HuH-7.5 (cell line): ENCODE results near the gene TMEM165.
"Not testable (repeated sequence)": the region's sequence is repeated elsewhere in the genome, so short reads cannot be mapped to it uniquely, and the experiment has no call there.

Experiments used
- DNase-seq: peaks from one replicate; pipeline ENCODE4 v3.0.0; 2011; ENCODE audit warnings: low spot score

TMEM165 gene, protein sequence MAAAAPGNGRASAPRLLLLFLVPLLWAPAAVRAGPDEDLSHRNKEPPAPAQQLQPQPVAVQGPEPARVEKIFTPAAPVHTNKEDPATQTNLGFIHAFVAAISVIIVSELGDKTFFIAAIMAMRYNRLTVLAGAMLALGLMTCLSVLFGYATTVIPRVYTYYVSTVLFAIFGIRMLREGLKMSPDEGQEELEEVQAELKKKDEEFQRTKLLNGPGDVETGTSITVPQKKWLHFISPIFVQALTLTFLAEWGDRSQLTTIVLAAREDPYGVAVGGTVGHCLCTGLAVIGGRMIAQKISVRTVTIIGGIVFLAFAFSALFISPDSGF

DNA sequence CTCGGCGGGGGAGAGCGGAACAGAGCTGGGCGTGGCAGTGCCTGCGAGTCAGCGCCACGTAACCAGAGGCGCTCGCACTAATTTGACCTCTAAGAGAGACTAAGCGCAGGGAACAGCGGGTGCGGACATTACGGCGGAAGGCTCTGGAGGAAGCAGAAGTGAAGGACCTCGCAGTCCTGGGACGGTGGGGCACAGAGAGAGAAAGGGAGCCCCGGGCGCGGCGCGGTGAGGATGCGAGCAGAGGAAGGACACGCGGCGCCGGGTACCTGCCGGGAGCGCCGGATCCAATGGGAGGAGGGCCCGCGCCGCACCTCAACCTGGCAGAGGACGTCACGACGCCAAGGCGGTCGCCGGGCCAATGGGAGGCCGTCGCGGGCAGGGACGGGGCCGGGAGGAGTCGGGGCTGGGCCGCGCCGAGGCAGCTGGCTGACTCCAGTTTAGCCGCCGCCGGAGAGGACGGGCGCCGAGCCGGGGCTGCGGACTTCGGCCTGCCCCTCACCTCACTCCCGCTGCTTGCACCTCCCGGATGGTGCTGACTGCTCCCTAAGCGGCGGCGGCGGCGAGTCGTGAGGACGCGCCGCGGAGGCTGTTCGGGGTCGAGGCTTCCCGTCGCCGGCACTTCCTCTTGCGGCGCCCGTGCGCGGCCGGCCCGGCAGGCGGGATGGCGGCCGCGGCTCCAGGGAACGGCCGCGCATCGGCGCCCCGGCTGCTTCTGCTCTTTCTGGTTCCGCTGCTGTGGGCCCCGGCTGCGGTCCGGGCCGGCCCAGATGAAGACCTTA is at the start of gene TMEM165:
Gene TMEM165, plus strand, starts transcription at position 429 of the 779 bp plus-strand sequence. Its CDS starts 233 bp downstream, at position 662.
- DNase-seq: peak; percentile 69

DNA sequence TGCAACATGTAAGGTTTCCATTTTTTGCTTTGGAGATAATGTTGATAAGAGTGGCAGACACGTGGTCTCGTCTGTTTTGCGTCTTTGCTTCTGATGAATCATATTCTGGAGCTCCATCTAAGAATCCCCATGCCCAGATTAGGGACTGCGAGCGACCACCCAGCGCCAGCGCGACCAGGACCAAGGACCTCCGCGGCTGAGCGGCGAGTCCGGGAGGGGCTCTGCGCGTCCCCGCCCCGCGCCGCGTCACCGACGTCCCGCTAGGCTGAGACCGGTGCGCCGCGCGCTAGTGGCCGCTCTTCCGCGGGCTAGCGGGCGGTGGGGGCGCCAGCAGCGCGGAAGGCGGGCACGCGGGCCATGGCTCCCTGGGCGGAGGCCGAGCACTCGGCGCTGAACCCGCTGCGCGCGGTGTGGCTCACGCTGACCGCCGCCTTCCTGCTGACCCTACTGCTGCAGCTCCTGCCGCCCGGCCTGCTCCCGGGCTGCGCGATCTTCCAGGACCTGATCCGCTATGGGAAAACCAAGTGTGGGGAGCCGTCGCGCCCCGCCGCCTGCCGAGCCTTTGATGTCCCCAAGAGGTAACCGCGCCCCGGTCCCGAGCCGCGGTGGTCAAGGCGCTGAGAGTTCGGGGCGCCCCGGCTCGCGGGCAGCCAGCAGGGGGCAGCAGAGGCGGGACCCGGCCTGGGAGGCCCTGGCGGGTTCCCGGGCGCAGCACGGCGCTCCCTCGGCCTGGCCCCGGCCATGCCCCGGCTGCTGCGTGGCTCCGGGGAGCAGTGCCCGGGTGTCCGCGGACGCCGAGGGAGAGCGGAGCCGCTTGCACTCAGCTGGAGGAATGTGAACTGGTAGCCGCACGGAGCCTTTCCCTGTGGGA is 49.5 kb upstream of the TMEM165 start, which contains the start of gene SRD5A3:
Gene SRD5A3, plus strand, starts transcription at position 263 of the 871 bp plus-strand sequence. Its CDS starts 95 bp downstream, at position 358.
- peak; percentile 64 for DNase-seq

DNA sequence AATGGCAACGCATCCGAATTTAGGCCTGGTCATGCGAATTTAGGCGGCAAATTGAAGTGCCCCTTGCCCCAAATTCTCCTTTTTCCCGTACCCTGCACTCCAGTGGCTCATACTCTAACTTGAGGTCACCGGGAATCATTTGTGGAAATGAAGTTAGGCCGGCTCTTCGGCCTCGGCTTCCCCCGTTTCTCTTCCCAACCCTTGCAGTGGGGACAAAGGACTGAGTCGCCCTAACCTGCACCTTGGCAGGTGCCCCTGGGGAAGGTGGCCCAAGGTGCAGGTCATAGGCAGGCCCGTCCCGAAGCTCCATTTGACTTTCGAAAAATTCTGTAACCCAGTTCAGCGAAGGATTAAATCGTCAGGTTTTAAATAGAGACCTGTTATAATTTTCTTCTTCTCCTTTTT is 48.9 kb upstream of the TMEM165 start:
- DNase-seq: no peak

DNA sequence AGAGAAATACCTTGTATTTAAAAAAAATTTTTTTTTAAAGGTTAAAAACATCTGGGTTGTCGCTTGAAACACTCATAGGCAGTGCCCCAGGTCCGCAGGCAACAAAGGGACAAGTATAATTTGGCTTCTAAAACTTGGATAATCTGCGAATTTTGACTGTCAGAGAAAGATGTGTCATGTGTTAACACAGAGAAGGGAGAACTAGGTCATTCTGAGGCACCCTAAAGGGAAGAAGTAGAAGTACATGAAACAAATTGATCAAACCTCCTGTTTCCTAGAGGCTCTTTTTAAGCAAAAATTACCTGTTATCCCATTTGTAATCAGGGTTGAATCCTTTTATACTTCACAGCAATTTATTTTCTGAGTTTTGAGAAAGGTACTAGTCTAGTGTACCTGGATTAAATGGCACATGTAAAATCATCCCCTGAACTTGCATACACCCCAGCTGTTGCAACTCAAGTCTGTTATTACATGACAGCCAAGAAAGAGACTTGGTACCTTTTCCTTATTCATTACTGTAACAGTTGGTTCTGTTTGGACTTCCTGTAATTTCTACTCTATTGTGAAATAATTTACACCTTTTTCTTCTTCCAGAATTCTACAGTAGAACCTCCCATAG is 48.0 kb upstream of the TMEM165 start:
- DNase-seq: no peak

DNA sequence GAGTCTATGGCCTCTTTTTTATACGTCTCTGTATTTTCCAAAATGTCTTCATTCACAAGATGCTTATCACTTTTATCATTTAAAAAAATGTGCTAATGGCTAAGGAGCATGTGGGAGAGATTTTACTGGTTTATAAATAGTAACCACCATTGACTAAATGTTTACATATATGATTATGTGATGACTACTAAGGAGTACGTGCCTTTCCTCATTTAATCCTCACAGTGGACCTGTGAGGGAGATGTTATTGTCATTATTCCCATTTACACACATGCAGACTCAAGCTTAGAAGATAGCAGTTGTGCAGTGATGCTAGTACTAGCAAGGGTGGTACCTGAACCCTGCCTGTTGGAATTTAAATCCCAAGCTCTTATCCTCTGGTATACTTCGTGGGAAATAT is 47.3 kb upstream of the TMEM165 start:
- DNase-seq: no peak

DNA sequence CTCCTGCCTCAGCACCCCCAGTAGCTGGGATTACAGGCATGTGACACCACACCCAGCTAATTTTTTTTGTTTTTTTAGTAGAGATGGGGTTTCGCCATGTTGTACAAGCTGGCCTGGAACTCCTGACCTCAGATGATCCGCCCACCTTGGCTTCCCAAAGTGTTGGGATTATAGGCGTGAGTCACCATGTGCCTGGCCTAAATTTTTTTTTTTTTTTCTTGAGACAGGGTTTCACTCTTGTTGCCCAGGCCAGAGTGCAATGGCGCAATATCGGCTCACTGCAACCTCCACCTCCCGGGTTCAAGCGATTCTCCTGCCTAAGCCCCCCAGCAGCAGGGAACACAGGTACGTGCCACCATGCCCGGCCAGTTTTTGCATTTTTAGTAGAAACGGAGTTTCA is 44.9 kb upstream of the TMEM165 start:
- not testable (repeated sequence) for DNase-seq

DNA sequence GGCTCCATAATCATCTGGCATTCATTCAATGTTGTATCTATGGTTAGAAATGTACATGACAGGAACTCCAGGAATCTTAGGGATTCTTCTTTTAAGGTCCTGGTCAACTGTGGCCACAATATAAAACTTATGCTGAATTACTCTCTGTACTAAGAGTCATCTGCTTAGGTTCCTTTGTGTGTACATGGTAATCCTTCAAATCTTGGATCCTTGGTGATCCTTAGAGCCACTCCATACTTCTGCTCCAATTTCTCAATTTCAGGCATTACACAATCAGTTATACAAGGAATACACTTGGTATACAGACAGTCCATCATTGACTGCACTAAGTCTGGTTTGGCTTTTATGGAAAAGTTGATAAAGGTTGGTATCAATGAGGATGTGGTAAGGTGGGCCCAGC is 43.9 kb upstream of the TMEM165 start:
- no peak for DNase-seq

DNA sequence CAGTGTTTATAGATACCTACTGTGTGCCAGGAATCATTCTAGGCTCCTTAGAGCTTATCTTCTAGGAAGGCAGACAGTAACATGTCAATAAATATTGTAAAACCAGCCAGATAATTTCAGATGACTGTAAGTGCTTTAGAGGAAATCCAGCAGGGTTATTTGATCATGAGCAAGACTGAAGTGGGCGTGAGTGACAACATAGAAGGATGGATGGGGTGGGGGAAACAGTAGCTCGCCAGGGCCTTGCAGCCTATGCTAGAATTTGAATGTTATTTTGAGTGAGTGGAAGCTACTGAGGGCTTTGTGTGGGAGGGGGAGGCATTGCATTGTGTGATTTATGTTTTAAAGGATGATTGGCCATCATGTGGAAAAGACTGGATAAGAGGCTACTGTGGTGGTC is 43.0 kb upstream of the TMEM165 start:
- no peak for DNase-seq

DNA sequence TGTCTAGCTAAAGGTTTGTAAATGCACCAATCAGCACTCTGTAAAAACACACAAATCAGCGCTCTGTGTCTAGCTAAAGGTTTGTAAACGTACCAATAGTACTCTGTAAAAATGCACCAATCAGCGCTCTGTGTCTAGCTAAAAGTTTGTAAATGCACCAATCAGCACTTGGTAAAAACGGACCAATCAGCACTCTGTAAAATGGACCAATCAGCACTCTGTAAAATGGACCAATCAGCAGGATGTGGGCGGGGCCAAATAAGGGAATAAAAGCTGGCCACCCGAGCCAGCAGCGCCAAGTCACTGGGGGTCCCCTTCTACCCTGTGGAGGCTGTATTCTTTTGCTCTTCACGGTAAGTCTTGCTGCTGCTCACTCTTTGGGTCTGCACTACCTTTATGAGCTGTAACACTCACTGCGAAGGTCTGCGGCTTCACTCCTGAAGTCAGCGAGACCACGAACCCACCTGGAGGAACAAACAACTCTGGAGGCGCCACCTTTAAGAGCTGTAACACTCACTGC is 42.5 kb upstream of the TMEM165 start:
- DNase-seq: not testable (repeated sequence)

DNA sequence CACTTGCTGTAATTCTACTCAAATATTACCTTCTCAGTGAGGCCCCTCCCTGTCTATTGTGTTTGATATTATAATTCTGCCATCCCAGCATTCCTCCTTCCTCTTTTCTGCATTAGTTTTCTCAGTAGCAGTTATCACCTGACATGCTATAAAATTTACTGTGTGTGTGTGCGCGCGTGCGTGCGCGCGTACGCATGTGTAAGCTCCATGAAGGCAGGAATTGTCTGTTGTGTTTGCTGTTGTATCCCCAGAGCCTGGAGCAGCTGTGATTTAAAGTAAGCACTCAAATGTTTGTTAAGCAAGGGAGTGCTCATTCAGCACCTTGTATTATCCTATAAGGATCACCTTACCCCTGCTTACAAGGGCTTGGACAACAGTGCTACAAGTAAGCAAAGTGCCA is 41.1 kb upstream of the TMEM165 start:
- no peak for DNase-seq

DNA sequence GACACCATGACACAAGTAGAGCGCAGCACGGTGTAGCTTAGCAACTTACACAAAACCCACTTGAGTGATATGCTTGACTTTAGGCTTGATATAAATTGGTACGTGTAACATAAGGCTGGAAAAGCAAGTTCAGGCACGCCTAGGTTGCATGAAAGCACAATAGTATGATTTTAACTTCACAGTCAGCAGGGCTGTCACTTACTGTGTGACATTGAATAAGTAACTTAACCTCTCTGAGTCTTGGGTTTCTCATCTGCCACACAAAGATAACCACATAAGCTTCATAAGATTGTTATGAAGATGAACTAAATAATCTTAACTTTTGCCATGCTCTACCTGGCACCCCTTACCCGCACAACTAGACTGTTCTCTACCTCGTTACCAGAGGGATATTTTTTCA is 40.2 kb upstream of the TMEM165 start:
- DNase-seq: no peak

DNA sequence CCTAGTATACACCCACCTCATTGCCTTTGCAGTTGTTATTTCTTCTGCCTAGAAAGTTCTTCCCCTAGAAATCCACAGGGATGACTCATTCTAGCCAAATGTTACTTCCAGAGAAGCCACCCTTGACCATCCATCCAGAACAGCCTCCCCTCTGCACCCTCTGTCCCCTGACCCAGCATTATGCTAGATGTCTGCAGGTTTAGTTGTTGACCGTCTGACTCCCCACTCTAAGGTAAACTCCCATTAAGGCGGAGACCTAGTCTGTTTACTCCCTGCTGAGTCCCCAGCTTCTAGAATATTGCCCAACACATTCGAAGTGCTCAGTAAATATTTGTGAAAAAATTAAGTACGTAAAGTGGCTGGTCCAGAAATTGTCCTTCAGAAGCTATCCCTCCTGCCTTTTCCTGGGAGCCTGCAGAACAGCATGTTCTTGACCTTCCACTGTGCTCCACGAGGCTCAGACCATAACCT is 38.7 kb upstream of the TMEM165 start:
- no peak for DNase-seq

DNA sequence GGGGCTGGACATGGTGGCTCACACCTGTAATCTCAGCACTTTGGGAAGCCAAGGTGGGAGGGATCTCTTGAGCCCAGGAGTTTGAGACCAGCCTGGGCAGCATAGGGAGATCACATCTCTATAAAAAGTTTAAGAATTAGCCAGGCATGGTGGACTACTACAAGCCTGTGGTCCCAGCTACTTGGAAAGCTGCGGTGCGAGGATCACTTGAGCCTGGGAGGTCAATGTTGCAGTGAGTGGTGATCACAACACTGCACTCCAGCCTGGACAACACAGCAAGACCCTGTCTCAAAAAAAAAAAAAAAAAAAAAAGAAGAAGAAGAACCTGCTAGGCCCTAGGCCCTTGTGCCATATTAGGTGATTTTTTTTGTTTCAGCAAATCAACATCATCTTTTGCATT is 37.5 kb upstream of the TMEM165 start:
- no peak for DNase-seq

DNA sequence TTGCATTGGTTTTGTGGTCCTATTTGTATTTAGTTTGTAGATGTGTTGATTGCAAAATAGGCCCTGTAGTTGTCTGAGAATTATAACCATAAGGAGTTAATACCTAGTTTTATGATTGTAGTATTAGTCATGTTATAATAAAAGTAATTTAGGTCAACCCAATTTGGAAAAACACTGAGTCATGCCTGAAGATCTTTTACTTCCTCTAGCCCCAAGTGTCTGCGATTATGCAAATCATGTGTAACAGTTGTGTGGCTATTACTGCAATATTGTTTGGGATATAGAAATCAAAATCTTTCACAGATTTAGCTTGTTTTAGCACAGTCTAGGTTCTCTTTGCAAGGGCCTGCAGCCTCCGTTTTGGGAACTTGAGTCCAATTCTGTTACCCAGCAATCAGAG is 37.1 kb upstream of the TMEM165 start:
- DNase-seq: no peak

DNA sequence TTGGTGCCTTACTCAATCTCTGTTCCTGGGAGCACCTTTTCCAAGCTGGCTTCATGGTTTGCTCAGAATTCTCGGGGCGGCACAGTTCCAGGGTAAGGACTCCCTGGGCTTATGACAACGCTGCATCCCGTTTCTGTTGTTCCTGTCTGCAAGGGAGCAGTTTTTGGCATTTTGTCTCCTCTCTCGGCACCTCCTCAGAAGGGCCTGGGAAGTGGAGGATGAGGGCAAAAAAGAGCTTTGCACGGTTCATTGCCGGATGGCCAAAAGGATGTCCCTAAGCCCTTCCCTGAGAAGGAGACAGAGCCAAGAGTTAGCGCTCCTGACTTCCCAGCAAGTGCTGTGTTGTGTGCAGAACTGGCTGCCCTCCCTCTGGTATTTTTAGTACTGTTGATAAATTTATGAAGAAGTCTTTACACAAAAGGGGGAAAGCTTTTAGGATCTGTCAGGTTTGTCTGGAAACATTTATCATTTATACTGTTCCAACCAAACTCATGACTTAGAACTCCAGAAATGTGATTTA is 36.3 kb upstream of the TMEM165 start:
- DNase-seq: no peak

DNA sequence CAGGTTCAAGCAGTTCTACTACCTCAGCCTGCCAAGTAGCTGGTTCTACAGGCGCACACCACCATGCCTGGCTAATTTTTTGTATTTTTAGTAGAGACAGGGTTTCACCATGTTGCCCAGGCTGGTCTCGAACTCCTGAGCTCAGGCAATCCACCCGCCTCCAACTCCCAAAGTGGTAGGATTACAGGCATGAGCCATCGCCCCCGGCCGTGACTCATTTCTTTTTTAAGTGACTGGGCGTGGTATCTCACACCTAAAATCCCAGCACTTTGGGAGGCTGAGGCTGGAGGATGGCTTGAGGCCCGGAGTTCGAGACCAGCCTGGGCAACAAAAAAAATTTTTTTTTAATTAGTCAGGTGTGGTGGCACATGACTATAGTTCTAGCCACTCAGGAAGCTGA is 32.8 kb upstream of the TMEM165 start:
- DNase-seq: not testable (repeated sequence)

DNA sequence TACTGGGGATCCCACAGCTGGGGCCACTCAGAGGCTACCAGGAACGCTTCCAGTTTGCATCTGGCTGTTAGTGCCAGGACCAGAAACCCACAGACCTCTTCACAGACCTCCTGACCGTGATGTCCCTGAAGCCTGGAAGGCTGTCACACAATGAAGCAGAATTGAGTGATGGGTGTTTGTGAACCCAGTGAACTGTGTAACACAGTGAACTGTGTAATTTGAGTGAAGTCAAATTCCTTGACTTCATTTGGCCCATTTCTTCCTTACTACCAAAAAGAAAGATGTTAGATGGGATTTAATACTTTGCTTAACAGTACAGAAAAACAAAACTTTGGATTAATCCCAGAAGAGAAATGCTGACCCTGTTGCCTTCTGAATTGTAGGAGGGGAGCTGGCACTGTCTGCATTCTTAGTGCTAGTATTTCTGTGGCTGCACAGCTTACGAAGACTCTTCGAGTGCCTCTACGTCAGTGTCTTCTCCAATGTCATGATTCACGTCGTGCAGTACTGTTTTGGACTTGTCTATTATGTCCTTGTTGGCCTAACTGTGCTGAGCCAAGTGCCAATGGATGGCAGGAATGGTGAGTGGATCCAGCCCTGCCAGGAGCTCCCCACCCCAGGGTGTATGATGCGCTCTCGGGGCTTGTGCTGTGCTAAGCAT is 31.9 kb upstream of the TMEM165 start:
- DNase-seq: no peak

DNA sequence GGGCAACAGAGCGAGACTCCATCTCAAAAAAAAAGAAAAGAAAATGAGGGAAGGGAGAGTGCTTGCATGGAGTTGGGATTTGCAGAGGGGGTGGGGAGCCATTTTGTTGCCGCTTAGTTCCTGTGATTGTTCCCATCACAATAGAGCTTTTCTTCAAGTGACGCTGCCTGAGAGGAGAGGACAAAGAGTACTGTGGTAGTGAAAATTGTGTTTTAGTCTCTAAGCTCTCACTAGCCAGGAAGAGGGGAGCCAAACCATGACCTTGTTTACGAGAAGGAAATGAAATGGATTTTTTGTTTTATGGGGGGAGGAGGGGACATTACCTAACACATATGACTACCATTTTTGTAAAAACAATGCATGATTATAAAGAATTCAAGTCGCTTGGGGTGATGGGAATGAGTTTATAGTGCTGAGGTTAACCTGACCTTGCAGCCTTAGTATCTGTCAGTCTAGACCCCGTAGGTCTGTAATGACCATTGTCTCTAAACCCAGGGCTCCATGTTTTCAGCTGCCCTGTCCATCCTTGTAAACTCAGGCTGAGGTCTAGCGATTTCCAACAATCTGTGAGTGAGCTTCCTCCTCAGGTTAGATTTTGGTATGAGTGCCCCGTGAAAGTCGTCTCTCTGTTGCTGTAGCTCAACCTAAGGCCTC is 30.9 kb upstream of the TMEM165 start:
- no peak for DNase-seq

DNA sequence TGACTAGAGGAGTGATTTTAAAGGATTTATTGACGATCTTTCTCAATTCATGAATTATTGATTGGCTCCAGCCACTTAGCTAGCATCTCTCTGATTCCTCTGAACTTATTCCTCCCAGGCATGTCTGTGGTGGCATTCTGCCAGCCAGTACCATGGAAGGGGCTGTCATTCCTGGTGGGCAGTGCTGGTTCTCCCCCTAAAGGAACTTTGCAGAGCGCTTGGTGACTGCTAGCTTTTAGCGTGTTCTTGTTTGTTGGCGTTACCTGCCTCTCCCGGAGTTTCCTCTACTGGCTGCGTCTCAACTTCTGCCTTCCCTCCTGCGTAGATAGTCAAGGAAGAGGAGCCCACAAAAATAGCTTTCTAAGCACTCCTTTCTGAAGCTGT is 30.4 kb upstream of the TMEM165 start:
- DNase-seq: no peak

DNA sequence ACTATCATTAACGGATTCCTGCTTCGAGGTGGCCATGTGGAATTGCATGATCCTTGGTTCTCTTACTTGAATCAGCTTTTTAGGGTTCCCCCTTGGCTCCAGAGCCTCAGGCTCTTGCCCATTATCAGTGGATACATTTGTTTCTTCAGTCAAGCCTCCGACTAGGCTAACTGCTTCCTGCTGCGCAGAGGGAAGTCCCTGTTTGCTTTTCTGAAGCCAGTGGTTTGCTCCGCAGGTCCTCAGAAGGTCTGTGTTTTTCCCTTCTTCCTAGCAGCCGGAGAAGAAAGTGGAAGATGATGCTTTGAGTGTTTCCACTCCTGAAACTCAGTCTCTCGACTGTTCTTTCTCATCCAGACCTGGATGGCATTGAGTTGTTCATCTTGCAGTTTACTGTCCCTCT is 29.1 kb upstream of the TMEM165 start:
- DNase-seq: no peak
